G401.6 (cell line): ENCODE data around the gene PCDHGB3.

Experiments used
- FAIRE-seq: peaks from 2 replicates; lab custom pipeline; 2012; peaks lifted over from hg19 to GRCh38; lab: Jason Lieb, UNC

Gene PCDHGB3

GRCh38 chr5:141421489-141421855 is 51.4 kb downstream of the PCDHGB3 start:
- no peak for FAIRE-seq
